Smooth muscle cell (in vitro differentiated cells): ENCODE data around the gene AKR7A3. TPM values are rescaled to one million over a fixed set of nuclear protein-coding genes. Genes with fewer than 3 reads are reported as not detected.
"Not testable (repeated sequence)": the region's sequence is repeated elsewhere in the genome, so short reads cannot be mapped to it uniquely, and the experiment has no call there.

Source experiments
- DNase-seq: peaks from one replicate; lab custom pipeline; 2025; ENCODE audit not compliant: unreplicated experiment; lab: John Stamatoyannopoulos, UW
- H2AFZ ChIP-seq: fragments of 200-600 bp; sonication (generic); 2 replicates; pipeline ENCODE4 v1.6.0; 2016; ENCODE audit warnings: antibody characterized with exemption, low read depth, mild to moderate bottlenecking
- H3F3A ChIP-seq: fragments of 200-600 bp; sonication (generic); 2 replicates; pipeline ENCODE4 v1.6.0; 2017; ENCODE audit warnings: antibody characterized with exemption, low read depth
- H3K27ac ChIP-seq: fragments of 200-600 bp; sonication (generic); 2 replicates; pipeline ENCODE4 v1.5.1; 2016; ENCODE audit warnings: low read depth, mild to moderate bottlenecking
- H3K27me3 ChIP-seq: fragments of 200-600 bp; sonication (generic); 2 replicates; pipeline ENCODE4 v1.6.1; 2016; ENCODE audit warnings: low read depth, mild to moderate bottlenecking
- H3K36me3 ChIP-seq: fragments of 200-600 bp; sonication (generic); 2 replicates; pipeline ENCODE4 v1.5.1; 2016; ENCODE audit warnings: low read depth
- H3K4me1 ChIP-seq: fragments of 200-600 bp; sonication (generic); 2 replicates; pipeline ENCODE4 v1.5.1; 2016; ENCODE audit warnings: low read depth
- H3K4me2 ChIP-seq: fragments of 200-600 bp; sonication (generic); 2 replicates; pipeline ENCODE4 v1.6.0; 2016; ENCODE audit warnings: mild to moderate bottlenecking
- H3K4me3 ChIP-seq: fragments of 200-600 bp; sonication (generic); 2 replicates; pipeline ENCODE4 v1.5.1; 2016; ENCODE audit warnings: mild to moderate bottlenecking
- H3K79me2 ChIP-seq: fragments of 200-600 bp; sonication (generic); 2 replicates; pipeline ENCODE4 v1.6.0; 2016; ENCODE audit warnings: low read depth, mild to moderate bottlenecking
- H3K9ac ChIP-seq: fragments of 200-600 bp; sonication (generic); 2 replicates; pipeline ENCODE4 v1.6.0; 2016; ENCODE audit warnings: low read depth
- H3K9me3 ChIP-seq: fragments of 200-600 bp; sonication (generic); replicated peaks from 2 replicates; pipeline ENCODE4 v1.5.1; 2016; ENCODE audit warnings: low read depth
- H4K20me1 ChIP-seq: fragments of 200-600 bp; sonication (generic); 2 replicates; pipeline ENCODE4 v1.6.0; 2016; ENCODE audit warnings: low read depth
- WGBS: methylation state at CpG from one replicate; pipeline ENCODE4 v1.1.7; 2016; ENCODE audit warnings: low lambda C conversion rate; 5-methylcytosine and 5-hydroxymethylcytosine counted together
- polyA plus RNA-seq: library from polyadenylated mRNA; unstranded; fragments of >200 nt; fragmentation: Nextera tagmentation; extraction: Ambion mirVana; gene quantifications from 2 replicates; pipeline ENCODE4 v1.2.1, GENCODE V29; 2016
- total RNA-seq: library from RNA; depleted of rRNA; stranded (reverse); fragments of >200 nt; gene quantifications from 2 replicates; pipeline ENCODE4 v1.2.3, GENCODE V29; 2014
- TF ChIP-seq, protein P1 (sequence below): fragments of 200-600 bp; sonication (generic); IDR thresholded peaks from 2 replicates; pipeline ENCODE4 v1.5.1; 2017; ENCODE audit warnings: borderline replicate concordance, mild to moderate bottlenecking, antibody characterized with exemption; ENCODE audit not compliant: insufficient read depth, poor library complexity, severe bottlenecking

AKR7A3 gene
- total and polyA plus RNA-seq, 2 experiments from 2014 or later: 0.62 to 0.85 TPM

DNA sequence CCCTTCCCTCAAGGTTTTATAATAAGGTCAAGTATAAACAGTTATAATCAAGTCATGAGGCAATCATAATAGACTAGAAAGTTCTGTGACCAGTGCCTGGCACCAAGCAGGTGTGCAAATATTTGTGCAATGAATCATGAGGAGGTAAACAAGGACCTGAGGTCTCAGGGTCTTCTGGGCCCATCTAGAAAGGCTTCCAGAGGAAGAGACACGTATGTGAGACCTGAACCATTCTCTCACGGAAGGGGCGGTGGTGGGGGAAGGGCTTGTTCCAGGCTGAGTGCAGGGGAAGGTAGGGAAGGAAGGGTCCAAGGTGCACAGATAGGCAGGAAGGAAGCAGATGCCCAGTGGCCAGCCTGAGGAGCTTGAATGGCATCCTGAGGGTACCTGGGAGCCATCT, 3.2 kb downstream of the AKR7A3 start:
- H3K4me1 ChIP-seq, H3K36me3 ChIP-seq, H3K27ac ChIP-seq, H3F3A ChIP-seq, H3K79me2 ChIP-seq, H2AFZ ChIP-seq, H3K9me3 ChIP-seq, H3K4me3 ChIP-seq, H3K4me2 ChIP-seq, H4K20me1 ChIP-seq, DNase-seq, H3K9ac ChIP-seq: not testable (repeated sequence)
- WGBS: 94% methylated on average over 3 of the region's 3 CpGs
- peaks cover 16% of the 10 kb centered on the region for H3K27me3 ChIP-seq

- Histone ChIP-seq H3K4me2 (no peak overlapping the region), H3K36me3 (no peaks in the 10 kb centered on the region), H3F3A (no peaks in the 10 kb centered on the region), H2AFZ (no peak overlapping the region), H3K9ac (no peak overlapping the region), H3K79me2 (no peaks in the 10 kb centered on the region), H3K27ac (no peak overlapping the region), H3K9me3 (no peaks in the 10 kb centered on the region), H4K20me1 (no peaks in the 10 kb centered on the region), H3K4me1 (peaks cover 4% of the 10 kb centered on the region), H3K27me3 (peaks cover 12% of the 10 kb centered on the region), H3K4me3 (no peak overlapping the region)
- TF ChIP-seq, protein P1, sequence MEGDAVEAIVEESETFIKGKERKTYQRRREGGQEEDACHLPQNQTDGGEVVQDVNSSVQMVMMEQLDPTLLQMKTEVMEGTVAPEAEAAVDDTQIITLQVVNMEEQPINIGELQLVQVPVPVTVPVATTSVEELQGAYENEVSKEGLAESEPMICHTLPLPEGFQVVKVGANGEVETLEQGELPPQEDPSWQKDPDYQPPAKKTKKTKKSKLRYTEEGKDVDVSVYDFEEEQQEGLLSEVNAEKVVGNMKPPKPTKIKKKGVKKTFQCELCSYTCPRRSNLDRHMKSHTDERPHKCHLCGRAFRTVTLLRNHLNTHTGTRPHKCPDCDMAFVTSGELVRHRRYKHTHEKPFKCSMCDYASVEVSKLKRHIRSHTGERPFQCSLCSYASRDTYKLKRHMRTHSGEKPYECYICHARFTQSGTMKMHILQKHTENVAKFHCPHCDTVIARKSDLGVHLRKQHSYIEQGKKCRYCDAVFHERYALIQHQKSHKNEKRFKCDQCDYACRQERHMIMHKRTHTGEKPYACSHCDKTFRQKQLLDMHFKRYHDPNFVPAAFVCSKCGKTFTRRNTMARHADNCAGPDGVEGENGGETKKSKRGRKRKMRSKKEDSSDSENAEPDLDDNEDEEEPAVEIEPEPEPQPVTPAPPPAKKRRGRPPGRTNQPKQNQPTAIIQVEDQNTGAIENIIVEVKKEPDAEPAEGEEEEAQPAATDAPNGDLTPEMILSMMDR: no peak
- 93% methylated on average over 8 of the region's 8 CpGs for WGBS
- DNase-seq: no peak
Observed at GRCh38 chr1:19284881-19285280, 3.7 kb downstream of the AKR7A3 start.

GRCh38 chr1:19283891-19284290, 4.7 kb downstream of the AKR7A3 start:
- over 99% methylated on average over 9 of the region's 9 CpGs for WGBS
- Histone ChIP-seq H3K4me3 (no peak overlapping the region), H3F3A (no peaks in the 10 kb centered on the region), H3K9me3 (no peaks in the 10 kb centered on the region), H3K36me3 (no peaks in the 10 kb centered on the region), H3K27ac (no peak overlapping the region), H2AFZ (no peak overlapping the region), H3K79me2 (no peaks in the 10 kb centered on the region), H4K20me1 (no peaks in the 10 kb centered on the region), H3K4me2 (no peak overlapping the region), H3K9ac (no peak overlapping the region), H3K4me1 (peaks cover under 1% of the 10 kb centered on the region), H3K27me3 (peaks cover 4% of the 10 kb centered on the region)
- TF ChIP-seq, protein P1: no peak
- no peak for DNase-seq

DNA sequence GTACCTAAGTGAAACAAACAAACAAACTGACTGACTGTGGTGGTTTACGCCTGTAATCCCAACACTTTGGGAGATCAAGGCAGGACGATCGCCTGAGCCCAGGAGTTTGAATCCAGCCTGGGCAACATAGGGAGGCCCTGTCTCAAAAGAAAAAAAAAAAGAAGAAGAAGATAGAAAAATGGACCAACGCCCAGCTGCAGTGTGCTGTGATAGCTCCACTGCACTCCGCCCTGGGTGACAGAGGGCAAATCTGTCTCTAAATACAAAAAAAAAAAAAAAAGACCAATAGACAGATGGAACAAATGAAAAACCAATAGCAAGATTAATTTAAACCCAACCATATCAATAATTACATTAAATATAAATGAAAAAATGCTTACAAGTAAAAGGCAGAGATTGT, 13.9 kb downstream of the AKR7A3 start:
- Histone ChIP-seq H3K9me3 (no peaks in the 10 kb centered on the region), H3F3A (no peaks in the 10 kb centered on the region), H2AFZ (no peak overlapping the region), H3K79me2 (no peaks in the 10 kb centered on the region), H3K4me3 (no peak overlapping the region), H3K9ac (no peak overlapping the region), H3K4me2 (no peak overlapping the region), H3K36me3 (no peaks in the 10 kb centered on the region), H3K27me3 (no peaks in the 10 kb centered on the region), H3K27ac (no peak overlapping the region), H3K4me1 (no peaks in the 10 kb centered on the region), H4K20me1 (no peaks in the 10 kb centered on the region)
- DNase-seq: no peak
- WGBS: 94% methylated on average over 5 of the region's 5 CpGs
- TF ChIP-seq, protein P1: no peak

- H3K36me3 ChIP-seq, H2AFZ ChIP-seq, H3K4me2 ChIP-seq, H3K27me3 ChIP-seq, H3K9me3 ChIP-seq, DNase-seq, H3K4me3 ChIP-seq, H3K4me1 ChIP-seq, H3K9ac ChIP-seq, H3K27ac ChIP-seq, H3F3A ChIP-seq, H4K20me1 ChIP-seq, H3K79me2 ChIP-seq: not testable (repeated sequence)
- WGBS: 96% methylated on average over 52 of the region's 66 CpGs
Observed at GRCh38 chr1:19273844-19274531, 14.6 kb downstream of the AKR7A3 start.
